H1 (cell line): ENCODE results near the gene CXCL1. TPM values are rescaled to one million over a fixed set of nuclear protein-coding genes. Genes with fewer than 3 reads are reported as not detected.

Experiments used
- CTCF ChIA-PET: fragments of 300-600 bp; sonication (Branson Sonifier 250); formaldehyde crosslinking; loops from one replicate; lab custom pipeline; 2021; ENCODE audit not compliant: partially characterized antibody; lab: Charles Lee
- POLR2A ChIA-PET: fragments of 300-600 bp; sonication (Branson Sonifier 250); formaldehyde crosslinking; loops from one replicate; lab custom pipeline; 2021; ENCODE audit warnings: inconsistent platforms; ENCODE audit not compliant: partially characterized antibody; lab: Charles Lee
- DNase-seq, 2 experiments: peaks; one replicate each; pipeline versions ENCODE4 v3.0.0 to v3.0.0-alpha.2; 2010 to 2022; ENCODE audit warnings: low spot score in 2 of 2, low read depth in 1 of 2, mixed read lengths in 1 of 2
- FAIRE-seq: peaks from 2 replicates; lab custom pipeline; 2011; peaks lifted over from hg19 to GRCh38; lab: Jason Lieb, UNC
- H2AFZ ChIP-seq: 2 replicates; pipeline ENCODE4 v1.8.1; 2012; ENCODE audit warnings: low read length, inconsistent platforms
- H2AK5ac ChIP-seq: 2 replicates; pipeline ENCODE4 v1.6.1; 2013; ENCODE audit warnings: low read depth, low read length
- H2BK120ac ChIP-seq: replicated peaks from 2 replicates; pipeline ENCODE3; 2013; ENCODE audit warnings: low read depth, low read length, inconsistent platforms
- H2BK12ac ChIP-seq: 2 replicates; pipeline ENCODE4 v1.6.1; 2013; ENCODE audit warnings: low read depth, low read length
- H2BK15ac ChIP-seq: 2 replicates; pipeline ENCODE4 v1.6.1; 2013; ENCODE audit warnings: low read length
- H2BK20ac ChIP-seq: 2 replicates; pipeline ENCODE4 v1.6.1; 2013; ENCODE audit warnings: low read length
- H2BK5ac ChIP-seq: 2 replicates; pipeline ENCODE4 v1.6.1; 2013; ENCODE audit warnings: low read depth, low read length
- H3K14ac ChIP-seq: 2 replicates; pipeline ENCODE4 v1.6.1; 2013; ENCODE audit warnings: inconsistent platforms; ENCODE audit not compliant: insufficient read length
- H3K18ac ChIP-seq: 2 replicates; pipeline ENCODE4 v1.6.1; 2013; ENCODE audit warnings: low read length; ENCODE audit errors: extremely low read depth
- H3K23ac ChIP-seq: 2 replicates; pipeline ENCODE4 v1.6.1; 2013; ENCODE audit warnings: inconsistent platforms; ENCODE audit not compliant: insufficient read length
- H3K23me2 ChIP-seq: 2 replicates; pipeline ENCODE4 v1.6.1; 2013; ENCODE audit warnings: low read depth, low read length
- H3K27ac ChIP-seq: 2 replicates; pipeline ENCODE4 v1.6.1; 2011; ENCODE audit warnings: low read depth, low read length, inconsistent platforms
- H3K27me3 ChIP-seq, 4 experiments: replicated peaks in 1 of 4; 1 replicate in 1 of 4; 2 replicates in 3 of 4; pipeline versions ENCODE4 v1.6.1 to v1.8.1; 2011 to 2013; ENCODE audit warnings: low read length in 3 of 4, mild to moderate bottlenecking in 3 of 4, inconsistent platforms in 2 of 4, mixed read lengths in 2 of 4, moderate library complexity in 1 of 4; ENCODE audit not compliant: control insufficient read depth in 3 of 4, insufficient read depth in 3 of 4; ENCODE audit errors: extremely low read depth in 1 of 4
- H3K36me3 ChIP-seq, 4 experiments: 2 replicates each; pipeline versions ENCODE4 v1.6.1 to v1.8.1; 2011 to 2013; ENCODE audit warnings: mild to moderate bottlenecking in 4 of 4, low read length in 3 of 4, moderate library complexity in 2 of 4, control low read depth in 1 of 4, inconsistent platforms in 1 of 4; ENCODE audit not compliant: insufficient read depth in 4 of 4, control insufficient read depth in 2 of 4
- H3K4ac ChIP-seq: replicated peaks from 2 replicates; pipeline ENCODE3; 2013; ENCODE audit warnings: low read length, low read depth, mixed read lengths, inconsistent platforms; ENCODE audit not compliant: insufficient read length
- H3K4me1 ChIP-seq, 4 experiments: replicated peaks in 1 of 4; 1 replicate in 1 of 4; 2 replicates in 3 of 4; pipeline versions ENCODE4 v1.6.1 to v1.8.1; 2011 to 2013; ENCODE audit warnings: low read length in 3 of 4, inconsistent platforms in 2 of 4, mixed read lengths in 1 of 4; ENCODE audit not compliant: insufficient read depth in 4 of 4, control insufficient read depth in 3 of 4
- H3K4me2 ChIP-seq, 2 experiments: 2 replicates each; pipeline versions ENCODE4 v1.6.1 to v1.8.1; 2011 to 2013; ENCODE audit warnings: low read depth in 2 of 2, low read length in 2 of 2, control low read depth in 1 of 2, inconsistent platforms in 1 of 2, mild to moderate bottlenecking in 1 of 2; ENCODE audit not compliant: insufficient read depth in 1 of 2
- H3K4me3 ChIP-seq, 4 experiments: fragments of 200-600, 300-600 bp in 1 of 4; sonication (generic), shearing (Covaris generic), sonication (Bioruptor Twin) in 1 of 4; 2 replicates each; pipeline versions ENCODE4 v1.5.1 to v1.8.1; 2011 to 2016; ENCODE audit warnings: low read length in 4 of 4, low read depth in 3 of 4, control low read depth in 2 of 4, inconsistent platforms in 2 of 4, mild to moderate bottlenecking in 2 of 4, mixed read lengths in 1 of 4, moderate library complexity in 1 of 4; ENCODE audit not compliant: insufficient read depth in 2 of 4; ENCODE audit errors: extremely low read depth in 1 of 4
- H3K56ac ChIP-seq: replicated peaks from 2 replicates; pipeline ENCODE3; 2013; ENCODE audit warnings: low read depth, mild to moderate bottlenecking, mixed read lengths, low read length, inconsistent platforms; ENCODE audit not compliant: insufficient read length
- H3K79me1 ChIP-seq: 2 replicates; pipeline ENCODE4 v1.6.1; 2013; ENCODE audit warnings: low read depth, low read length, control low read depth
- H3K79me2 ChIP-seq, 2 experiments: 2 replicates each; pipeline versions ENCODE4 v1.6.1 to v1.8.1; 2012 to 2013; ENCODE audit warnings: low read length in 2 of 2, mild to moderate bottlenecking in 2 of 2, inconsistent platforms in 1 of 2; ENCODE audit not compliant: insufficient read depth in 2 of 2, control insufficient read depth in 1 of 2
- H3K9ac ChIP-seq, 4 experiments: replicated peaks in 1 of 4; 1 replicate in 1 of 4; 2 replicates in 3 of 4; pipeline versions ENCODE4 v1.6.1 to v1.8.1; 2011 to 2013; ENCODE audit warnings: low read depth in 3 of 4, low read length in 3 of 4, control low read depth in 2 of 4, mild to moderate bottlenecking in 2 of 4, moderate library complexity in 2 of 4, inconsistent platforms in 1 of 4; ENCODE audit errors: extremely low read depth in 1 of 4
- H3K9me3 ChIP-seq, 2 experiments: 2 replicates each; pipeline versions ENCODE4 v1.6.1 to v1.8.1; 2012 to 2013; ENCODE audit warnings: mild to moderate bottlenecking in 2 of 2, moderate library complexity in 2 of 2, control low read depth in 1 of 2, inconsistent platforms in 1 of 2, low read depth in 1 of 2, low read length in 1 of 2, mixed read lengths in 1 of 2; ENCODE audit not compliant: insufficient read depth in 2 of 2
- H4K20me1 ChIP-seq, 2 experiments: replicated peaks in 1 of 2; 2 replicates each; pipeline versions ENCODE3 to v1.8.1; 2011 to 2013; ENCODE audit warnings: inconsistent platforms in 2 of 2, low read length in 2 of 2, mild to moderate bottlenecking in 1 of 2; ENCODE audit not compliant: insufficient read depth in 2 of 2, control insufficient read depth in 1 of 2
- H4K5ac ChIP-seq: 2 replicates; pipeline ENCODE4 v1.6.1; 2013; ENCODE audit warnings: low read length, low read depth, mixed read lengths, inconsistent platforms; ENCODE audit not compliant: insufficient read length
- H4K8ac ChIP-seq: 2 replicates; pipeline ENCODE4 v1.8.0; 2013; ENCODE audit warnings: mild to moderate bottlenecking, moderate library complexity, low read length, inconsistent platforms; ENCODE audit not compliant: insufficient read depth; ENCODE audit errors: extremely low read depth
- H4K91ac ChIP-seq: replicated peaks from 2 replicates; pipeline ENCODE3; 2013; ENCODE audit warnings: low read length, mixed read lengths, inconsistent platforms; ENCODE audit not compliant: insufficient read length
- POLR2A ChIP-seq, 2 experiments: IDR thresholded peaks; 1 replicate in 1 of 2; 2 replicates in 1 of 2; pipeline ENCODE4 v1.6.1; 2011; ENCODE audit warnings: low read depth in 2 of 2, low read length in 2 of 2, mild to moderate bottlenecking in 2 of 2; ENCODE audit errors: control extremely low read depth in 1 of 2
- RBBP5 ChIP-seq: IDR thresholded peaks from 2 replicates; pipeline ENCODE4 v1.7.1; 2012; ENCODE audit warnings: low read depth, mild to moderate bottlenecking, inconsistent platforms, low read length, moderate library complexity, borderline replicate concordance
- SIN3A ChIP-seq, 2 experiments: IDR thresholded peaks in 1 of 2; conservative IDR thresholded peaks in 1 of 2; 2 replicates each; pipeline ENCODE4 v1.6.1; 2011 to 2012; ENCODE audit warnings: low read length in 2 of 2, improper control_type of control experiment in 1 of 2, low read depth in 1 of 2, mild to moderate bottlenecking in 1 of 2
- SIRT6 ChIP-seq: IDR thresholded peaks from one replicate; pipeline ENCODE4 v1.7.1; 2012; ENCODE audit warnings: low read length, inconsistent platforms
- SIX5 ChIP-seq: IDR thresholded peaks from 2 replicates; pipeline ENCODE4 v1.6.1; 2011; ENCODE audit warnings: mild to moderate bottlenecking, low read depth, low read length
- SP4 ChIP-seq: IDR thresholded peaks from 2 replicates; pipeline ENCODE4 v1.6.1; 2012; ENCODE audit warnings: low read length, inconsistent platforms
- WGBS, 2 experiments: shearing (Covaris generic) in 1 of 2; methylation state at CpG; one replicate each; pipeline versions ENCODE4 v1.1.6 to v1.1.7; 2013 to 2015; ENCODE audit warnings: low lambda C conversion rate in 2 of 2, mixed read lengths in 2 of 2, inconsistent platforms in 1 of 2, low coverage in 1 of 2, missing lambda C conversion rate in 1 of 2; ENCODE audit not compliant: insufficient replicate concordance in 2 of 2, insufficient coverage in 1 of 2, insufficient read length in 1 of 2; ENCODE audit errors: extremely low coverage in 1 of 2, missing lambda C conversion rate in 1 of 2; 5-methylcytosine and 5-hydroxymethylcytosine counted together
- polyA plus RNA-seq, 7 experiments: library from polyadenylated mRNA; depleted of rRNA in 3 of 7; stranded (reverse) in 5 of 7; unstranded in 2 of 7; fragments of >200 nt in 5 of 7; fragments of 200-250 nt in 2 of 7; gene quantifications; 1 replicate in 5 of 7; 2 replicates in 1 of 7; 4 replicates in 1 of 7; pipeline versions ENCODE4 v1.2.1 to v1.2.3, GENCODE V29; 2011 to 2013; ENCODE audit warnings: missing spikeins in 2 of 7, mixed read lengths in 2 of 7
- total RNA-seq: library from RNA; stranded (reverse); fragmentation: NEBNext Ultra II Directional; extraction: Animal tissue kit (Norgen Biotek cat#: 25700); gene quantifications from 2 replicates; pipeline ENCODE4 v1.2.1, GENCODE V29; 2021

CXCL1 gene
- total and polyA plus RNA-seq, 2 of the 8 experiments (the other 6 are each of a cell fraction or from before 2014, with no cell fraction given) = 0.77 to 0.80 TPM

DNA sequence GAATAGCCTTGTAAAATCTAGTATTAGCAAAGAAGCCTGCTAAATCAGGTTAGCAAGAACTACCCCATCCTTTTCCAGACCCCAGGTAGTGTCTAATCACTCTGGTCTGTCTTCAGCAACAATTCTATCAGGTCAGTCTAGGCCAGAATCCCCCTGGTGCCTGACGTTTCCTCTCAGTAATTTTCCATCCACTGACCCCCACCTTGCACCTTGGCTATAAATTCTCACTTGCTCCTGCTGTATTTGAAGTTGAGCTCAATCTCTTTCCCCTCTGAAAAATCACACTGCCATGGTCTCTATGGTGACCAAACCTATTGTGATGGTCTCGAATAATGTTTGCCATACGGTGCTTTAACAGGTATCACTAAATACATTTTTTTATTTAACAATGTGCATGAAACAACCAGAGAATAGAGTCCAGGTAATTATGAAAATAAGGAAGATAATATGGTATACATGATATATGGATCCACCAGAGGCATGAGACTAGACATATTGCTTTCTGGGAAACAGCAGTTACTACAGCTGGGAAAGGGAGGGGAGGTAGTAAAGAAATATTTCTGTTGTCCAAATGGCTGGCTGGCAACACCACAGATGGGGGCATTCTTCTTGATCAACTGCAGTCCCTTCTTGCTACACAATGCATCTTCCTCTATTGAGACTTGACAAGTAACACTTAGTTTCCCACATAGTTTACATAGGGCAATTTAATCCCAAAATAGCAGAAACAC is 33.8 kb downstream of the CXCL1 start:
- FAIRE-seq (no peak), DNase-seq (no peak)
- Histone ChIP-seq H2BK5ac (no peak overlapping the region), H3K79me1 (no peaks in the 10 kb centered on the region), H3K27ac (no peak overlapping the region), H4K91ac (no peak overlapping the region), H3K27me3 (no peaks in the 10 kb centered on the region; a peak in 1 of 7 replicates), H3K56ac (no peak overlapping the region), H4K20me1 (no peaks in the 10 kb centered on the region), H3K36me3 (no peaks in the 10 kb centered on the region), H4K5ac (no peak overlapping the region), H3K9ac (no peak overlapping the region), H2BK12ac (no peak overlapping the region), H2BK20ac (no peak overlapping the region), H3K79me2 (no peaks in the 10 kb centered on the region), H3K4ac (no peak overlapping the region), H2BK15ac (no peak overlapping the region), H3K18ac (no peak overlapping the region), H2BK120ac (no peak overlapping the region), H3K4me1 (no peaks in the 10 kb centered on the region), H3K14ac (no peak overlapping the region), H3K23me2 (no peaks in the 10 kb centered on the region), H3K9me3 (no peaks in the 10 kb centered on the region), H2AFZ (no peak overlapping the region), H3K4me3 (no peak overlapping the region), H2AK5ac (no peak overlapping the region), H4K8ac (no peak overlapping the region), H3K23ac (no peak overlapping the region), H3K4me2 (no peak overlapping the region)
- POLR2A ChIA-PET = no interaction called here
- CTCF ChIA-PET = interaction anchor here (0.6 to 1.2 kb wide), 6 partner anchors 13 to 446 kb away, joined by 3 read pairs; no protein-coding TSS in a partner anchor
- 81% methylated on average over 3 of the region's 3 CpGs; no CpG with 5 or more reads in 1 of the 2 experiments for WGBS, 2 experiments
- TF ChIP-seq RBBP5 (no peak), POLR2A (IDR thresholded peaks at IDR 0.05; ENCODE audit: control extremely low read depth in 1 of 2, low read depth in 2 of 2, low read length in 2 of 2) (no peak), SIRT6 (no peak), SIN3A (conservative IDR thresholded peaks at IDR 0.05 in 1 of 2, IDR thresholded peaks at IDR 0.05 in 1 of 2; ENCODE audit: low read depth in 1 of 2, low read length in 2 of 2) (no peak), SIX5 (no peak), SP4 (no peak)
